ENCODE results near the gene DAPK3.
"Not testable (repeated sequence)": the region's sequence is repeated elsewhere in the genome, so short reads cannot be mapped to it uniquely, and the experiment has no call there.

Gene DAPK3

DNA sequence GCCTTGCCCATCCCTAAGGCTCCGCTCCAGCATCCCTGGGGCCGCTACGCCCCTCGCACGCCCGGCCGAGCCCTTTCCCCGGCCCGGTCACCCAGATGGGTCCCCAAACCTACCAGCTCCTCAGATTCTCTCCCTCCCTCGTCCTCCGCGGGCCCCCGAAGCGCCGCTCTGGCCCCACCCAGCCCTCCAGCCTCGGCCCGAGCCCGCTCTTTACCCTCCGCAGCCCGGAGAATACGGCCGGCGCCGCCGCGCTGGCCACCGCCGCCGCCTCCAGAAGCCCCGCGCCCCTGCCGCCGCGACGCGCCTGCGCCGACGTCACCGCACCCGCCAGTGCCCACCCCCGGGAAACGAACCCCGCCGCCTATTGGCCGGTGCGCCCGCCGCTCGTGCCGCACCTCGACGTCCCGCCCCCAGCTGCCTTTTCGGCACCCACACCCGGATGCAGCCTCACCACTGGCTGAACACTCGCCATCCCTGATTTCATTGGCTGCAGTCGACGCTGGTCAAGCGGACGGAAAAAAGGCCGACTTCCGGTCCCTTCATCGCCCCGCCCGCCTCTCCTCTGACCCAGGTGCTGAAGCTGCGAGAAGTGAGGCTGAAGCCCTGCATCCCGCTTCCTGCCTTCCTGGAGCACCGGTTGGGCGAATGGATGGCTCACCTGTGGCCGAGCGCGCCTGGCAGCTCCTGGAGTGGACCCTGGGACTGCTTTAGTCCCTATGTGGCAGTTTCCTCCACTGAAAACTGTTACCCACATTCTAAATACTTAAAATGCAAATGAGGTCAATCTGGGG is at the start of gene DAPK3:
Gene DAPK3 (minus strand): TSS at position 292 of the 791 bp plus-strand sequence. CDS start 1,364 bp downstream, outside the sequence.
- DNase-seq (ENCODE audit: extremely low spot score, insufficient read length, low read depth), result peak; percentile 94
- FAIRE-seq, result peak; percentile 97

DNA sequence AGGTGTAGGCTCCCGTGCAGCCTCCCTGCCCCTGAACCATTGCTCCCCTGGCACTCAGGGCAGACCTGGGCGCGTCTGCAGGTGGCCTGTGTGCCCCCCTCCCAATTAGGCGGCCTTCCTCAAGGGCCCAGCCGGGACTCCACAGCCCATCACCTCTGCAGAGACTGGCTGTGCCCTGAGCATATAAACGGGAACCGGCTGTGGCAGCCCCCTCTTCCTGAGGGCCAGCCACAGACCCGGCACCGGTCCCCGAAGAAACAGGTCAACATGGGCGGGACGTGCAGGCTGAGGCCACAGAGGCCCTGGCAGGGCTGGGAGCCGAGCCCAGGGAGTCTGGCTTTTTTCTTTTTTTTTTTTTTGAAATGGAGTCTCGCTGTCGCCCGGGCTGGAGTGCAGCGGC is 48.7 kb upstream of the DAPK3 start:
- FAIRE-seq (no peak), DNase-seq (ENCODE audit: extremely low spot score, insufficient read length, low read depth) (no peak)

DNA sequence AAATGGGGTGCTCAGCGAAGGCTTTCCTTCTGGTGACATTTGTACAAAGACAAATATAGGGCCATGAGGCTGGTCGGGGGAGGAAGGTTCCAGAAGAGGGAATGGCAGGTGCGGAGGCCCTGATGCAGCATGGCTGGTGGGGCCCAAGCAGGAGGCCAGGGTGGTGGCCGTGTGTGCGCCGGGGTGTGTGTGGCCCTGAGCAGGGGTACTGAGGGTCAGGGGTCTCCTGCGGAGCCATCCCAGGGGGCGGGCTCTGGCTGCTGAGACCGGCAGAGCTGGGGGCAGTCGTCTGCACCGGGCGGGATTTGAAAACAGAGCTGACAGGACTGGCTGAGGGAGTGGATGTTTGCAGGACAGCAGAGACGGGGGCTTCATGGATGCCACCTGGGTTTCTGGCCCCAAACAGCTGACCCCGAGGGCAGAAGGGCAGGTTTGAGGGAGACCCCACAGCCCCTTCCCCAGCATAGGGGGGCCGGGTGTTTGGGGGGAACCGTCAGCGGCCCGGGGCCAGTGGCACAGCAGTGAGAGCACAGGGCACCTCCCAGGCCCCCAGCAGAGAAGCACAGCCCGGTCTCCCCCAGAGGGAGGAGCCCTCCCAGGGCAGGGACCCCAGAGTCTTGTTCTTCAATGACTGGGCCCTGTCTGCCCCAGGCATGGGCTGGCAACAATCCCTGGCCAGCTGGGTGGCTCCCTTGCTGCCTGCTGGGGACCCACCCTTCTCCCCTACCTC is 48.0 kb upstream of the DAPK3 start:
- no peak for DNase-seq (ENCODE audit: extremely low spot score, insufficient read length, low read depth)
- FAIRE-seq, result no peak

DNA sequence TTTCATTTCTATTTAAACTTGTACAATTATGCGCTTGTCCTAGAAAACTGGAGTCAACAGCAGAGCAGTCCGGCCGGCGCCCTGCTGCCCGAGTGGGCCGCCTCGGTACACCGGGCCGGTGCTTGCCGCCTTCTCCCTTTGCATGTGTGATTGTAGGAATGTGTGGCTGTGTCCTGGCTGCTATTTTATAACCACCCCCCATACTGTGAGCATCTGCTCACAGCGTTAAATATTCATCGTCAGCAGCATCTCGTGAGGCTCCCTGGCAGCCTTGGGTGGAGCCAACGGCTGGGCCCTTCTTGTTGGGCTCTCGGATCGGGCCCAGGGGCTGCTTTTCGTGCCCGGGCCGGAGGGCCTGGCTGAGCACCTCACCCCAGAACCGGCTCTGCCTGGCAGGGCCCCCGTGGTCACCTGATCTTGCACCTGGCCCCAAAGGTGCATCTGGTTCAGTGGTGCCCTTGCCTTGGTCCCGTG is 47.3 kb upstream of the DAPK3 start:
- FAIRE-seq, result no peak
- DNase-seq (ENCODE audit: extremely low spot score, insufficient read length, low read depth), result no peak

DNA sequence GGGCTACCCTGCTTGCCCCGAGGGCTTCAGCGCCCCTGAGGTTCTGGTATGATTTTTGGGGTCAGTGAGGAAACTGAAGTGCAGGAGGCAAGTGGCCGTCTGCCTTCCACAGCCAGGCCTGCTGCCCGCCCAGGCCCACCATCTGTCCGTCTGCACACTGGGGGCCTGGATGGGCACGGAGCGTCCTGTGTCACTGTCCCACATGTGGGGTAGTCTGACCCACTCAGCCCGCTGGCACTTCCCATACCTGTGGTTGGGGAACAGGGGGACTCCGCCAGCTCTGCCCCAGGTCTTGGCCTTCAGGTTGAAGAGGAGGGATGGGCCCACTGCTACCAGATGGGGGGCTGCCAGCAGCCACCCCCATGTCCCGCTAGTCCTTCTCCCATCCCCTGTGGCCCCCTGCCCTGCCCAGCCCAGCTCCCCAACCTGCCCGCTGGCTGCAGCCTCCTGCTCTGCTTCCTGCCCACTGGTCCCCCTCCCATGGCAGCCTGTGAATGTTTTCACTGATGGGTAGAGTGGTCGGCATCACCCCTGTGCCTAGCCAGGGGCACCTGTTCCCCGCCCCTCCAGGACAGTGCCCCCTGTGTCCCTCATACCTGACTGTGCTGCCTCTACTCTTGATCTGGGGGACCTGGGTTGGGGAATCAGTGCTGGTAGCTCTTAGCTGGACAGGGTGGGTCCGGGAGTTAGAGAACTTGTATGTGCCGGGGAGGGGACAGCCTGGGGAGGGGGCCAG is 46.2 kb upstream of the DAPK3 start:
- no peak for DNase-seq (ENCODE audit: extremely low spot score, insufficient read length, low read depth)
- FAIRE-seq, result no peak

DNA sequence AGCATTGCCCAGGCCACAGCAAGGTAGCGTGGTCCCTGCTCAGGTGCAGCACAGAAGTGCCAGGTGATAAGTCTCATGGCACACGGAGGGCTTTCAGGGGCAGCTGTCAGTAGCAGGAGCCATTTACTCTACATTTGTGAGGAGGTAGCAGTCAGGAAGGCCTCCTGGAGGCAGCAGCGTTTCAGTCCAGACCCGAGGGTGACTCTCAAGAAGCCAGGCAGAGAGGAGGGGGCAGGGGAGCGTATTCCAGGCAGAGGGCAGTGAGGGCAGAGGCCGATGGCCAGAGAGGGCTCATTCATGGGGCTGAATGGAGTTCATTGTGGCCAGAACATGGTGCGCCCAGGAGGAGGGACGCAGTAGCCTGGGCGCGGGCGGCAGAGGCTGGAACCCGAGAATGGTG is 45.6 kb upstream of the DAPK3 start:
- DNase-seq (ENCODE audit: extremely low spot score, insufficient read length, low read depth), result no peak
- FAIRE-seq, result no peak

DNA sequence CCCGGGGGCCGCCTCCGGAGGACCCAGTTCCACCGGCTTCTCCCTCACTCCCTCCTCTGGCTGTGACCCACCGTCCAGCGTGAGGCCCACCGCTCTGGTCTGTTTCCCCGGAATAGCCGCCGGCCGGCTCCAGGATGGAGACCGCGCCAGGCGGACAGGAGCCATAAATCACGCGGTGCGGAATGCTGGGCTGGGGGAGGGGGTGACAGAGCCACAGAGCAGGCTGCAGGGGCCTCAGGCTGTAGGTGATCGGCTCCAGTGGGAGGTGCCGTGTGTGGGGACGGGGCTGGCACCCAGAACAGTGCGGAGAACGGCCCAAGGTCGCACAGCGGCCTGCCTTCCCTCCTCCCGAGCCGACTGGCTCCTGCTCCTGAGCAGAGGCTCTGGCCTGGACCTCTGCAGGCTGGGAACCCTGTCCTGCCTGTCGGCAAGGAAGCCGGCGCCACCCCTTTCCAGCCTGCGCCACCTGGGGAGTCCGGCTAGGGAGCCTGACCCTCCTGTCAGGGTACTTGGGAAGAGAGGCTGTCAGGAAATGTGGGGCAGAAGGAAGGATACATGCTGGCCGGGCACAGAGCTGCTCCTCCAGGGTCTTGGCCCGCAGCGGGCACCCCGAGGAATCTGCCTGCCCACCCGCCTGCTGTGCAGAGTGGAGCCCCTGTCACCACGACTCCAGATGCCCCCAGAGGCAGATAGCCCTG is 45.0 kb upstream of the DAPK3 start:
- DNase-seq (ENCODE audit: extremely low spot score, insufficient read length, low read depth), result no peak

DNA sequence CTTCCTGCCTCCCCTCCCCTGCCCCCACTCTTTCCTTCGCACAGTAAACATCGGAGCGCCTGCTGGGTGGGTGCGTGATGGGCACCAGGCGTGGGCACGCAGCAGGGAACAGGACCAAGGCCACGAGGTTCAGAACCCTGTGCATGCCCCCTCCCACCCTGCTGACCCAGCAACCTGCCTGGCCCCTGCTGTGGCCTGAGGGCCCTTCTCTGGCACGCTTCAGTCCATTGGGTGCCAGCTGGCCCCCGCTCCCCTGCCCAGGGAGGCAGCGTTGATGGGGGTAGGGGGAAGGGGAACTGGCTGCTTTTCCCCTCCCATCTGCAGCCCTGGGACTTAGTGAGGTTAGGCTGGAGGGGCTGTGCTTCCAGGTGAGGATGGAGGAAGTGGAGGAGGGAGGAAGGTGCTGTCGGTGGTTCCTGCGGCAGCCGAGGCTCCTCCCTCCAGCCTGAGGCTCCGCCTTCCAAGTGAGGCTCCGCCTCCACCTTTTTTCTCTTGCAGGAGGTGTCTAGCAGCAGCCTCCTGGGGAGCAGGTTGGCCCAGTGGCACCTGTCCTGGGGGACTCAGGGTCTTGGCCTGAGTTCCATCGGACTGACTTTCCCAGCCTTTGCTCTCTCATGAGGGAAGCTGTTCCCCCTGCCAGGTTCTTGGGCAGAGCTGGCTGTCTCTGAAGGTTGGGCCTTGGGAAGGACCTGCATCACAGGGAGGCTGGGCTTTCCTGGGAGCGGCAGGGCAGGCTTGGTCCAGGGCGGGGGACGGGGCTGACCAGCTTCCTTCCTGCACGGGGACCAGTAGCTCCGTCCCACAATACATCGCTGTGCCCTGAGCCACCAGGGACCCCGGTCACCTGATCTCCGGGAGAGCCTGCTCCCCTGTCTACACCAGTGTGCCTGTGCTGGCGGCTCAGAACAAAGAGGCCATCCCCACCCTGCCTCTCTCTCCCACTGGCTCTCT is 43.9 kb upstream of the DAPK3 start:
- FAIRE-seq (peak; percentile 50), DNase-seq (ENCODE audit: extremely low spot score, insufficient read length, low read depth) (no peak)

More for the DNA sequence above, 45.0 kb upstream of the DAPK3 start:
- no peak for FAIRE-seq

DNA sequence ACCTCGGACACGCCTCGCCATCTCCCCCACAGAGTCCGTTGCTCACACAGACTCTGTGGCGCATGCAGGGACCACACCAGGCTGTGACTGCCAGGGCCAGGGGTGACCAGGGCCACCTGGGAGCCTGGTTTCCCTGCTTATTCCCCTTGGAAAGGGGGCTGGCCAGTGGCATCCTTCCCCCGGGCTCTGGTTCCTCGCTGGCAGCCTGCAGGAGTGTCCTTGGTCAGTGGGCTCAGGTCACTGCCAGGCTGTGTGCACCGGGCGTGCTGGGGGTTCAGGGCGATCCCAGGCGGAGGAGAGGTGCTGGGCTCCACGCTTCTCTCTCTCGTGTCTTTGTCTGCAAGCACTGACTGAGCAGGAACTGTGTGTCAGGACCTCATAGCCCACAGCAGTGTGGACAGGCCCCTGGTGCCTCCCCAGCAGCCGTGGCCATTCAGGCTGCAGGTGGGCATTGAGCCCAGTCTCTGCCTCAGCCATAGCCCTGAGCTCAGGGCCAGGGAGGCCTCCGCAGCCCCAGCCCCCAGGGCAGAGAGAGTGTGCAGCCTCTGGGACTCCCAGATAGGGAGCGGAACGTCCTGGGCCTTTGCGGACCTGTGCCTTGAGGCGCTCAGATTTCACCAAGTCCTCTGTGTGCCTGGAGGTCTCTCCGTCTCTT is 43.1 kb upstream of the DAPK3 start:
- FAIRE-seq (no peak), DNase-seq (ENCODE audit: extremely low spot score, insufficient read length, low read depth) (no peak)

DNA sequence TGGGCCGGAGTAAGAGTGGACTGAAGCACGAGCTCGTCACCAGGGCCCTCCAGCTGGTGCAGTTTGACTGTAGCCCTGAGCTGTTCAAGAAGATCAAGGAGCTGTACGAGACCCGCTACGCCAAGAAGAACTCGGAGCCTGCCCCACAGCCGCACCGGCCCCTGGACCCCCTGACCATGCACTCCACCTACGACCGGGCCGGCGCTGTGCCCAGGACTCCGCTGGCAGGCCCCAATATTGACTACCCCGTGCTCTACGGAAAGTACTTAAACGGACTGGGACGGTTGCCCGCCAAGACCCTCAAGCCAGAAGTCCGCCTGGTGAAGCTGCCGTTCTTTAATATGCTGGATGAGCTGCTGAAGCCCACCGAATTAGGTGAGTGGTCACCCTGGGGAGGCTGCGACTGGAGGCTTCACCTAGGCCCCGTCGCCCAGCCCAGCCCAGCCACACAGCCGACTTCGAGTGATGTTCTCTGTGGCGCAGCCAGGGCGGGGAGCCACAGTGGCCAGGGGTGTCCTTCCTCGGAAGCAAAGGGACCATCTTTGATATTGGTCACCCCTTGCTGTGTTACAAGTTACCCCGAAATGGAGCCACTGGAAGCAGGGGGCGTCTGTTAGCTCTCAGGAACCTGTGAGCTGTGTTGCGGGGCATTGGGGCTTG is 42.2 kb upstream of the DAPK3 start:
- FAIRE-seq, result no peak
- no peak for DNase-seq (ENCODE audit: extremely low spot score, insufficient read length, low read depth)

DNA sequence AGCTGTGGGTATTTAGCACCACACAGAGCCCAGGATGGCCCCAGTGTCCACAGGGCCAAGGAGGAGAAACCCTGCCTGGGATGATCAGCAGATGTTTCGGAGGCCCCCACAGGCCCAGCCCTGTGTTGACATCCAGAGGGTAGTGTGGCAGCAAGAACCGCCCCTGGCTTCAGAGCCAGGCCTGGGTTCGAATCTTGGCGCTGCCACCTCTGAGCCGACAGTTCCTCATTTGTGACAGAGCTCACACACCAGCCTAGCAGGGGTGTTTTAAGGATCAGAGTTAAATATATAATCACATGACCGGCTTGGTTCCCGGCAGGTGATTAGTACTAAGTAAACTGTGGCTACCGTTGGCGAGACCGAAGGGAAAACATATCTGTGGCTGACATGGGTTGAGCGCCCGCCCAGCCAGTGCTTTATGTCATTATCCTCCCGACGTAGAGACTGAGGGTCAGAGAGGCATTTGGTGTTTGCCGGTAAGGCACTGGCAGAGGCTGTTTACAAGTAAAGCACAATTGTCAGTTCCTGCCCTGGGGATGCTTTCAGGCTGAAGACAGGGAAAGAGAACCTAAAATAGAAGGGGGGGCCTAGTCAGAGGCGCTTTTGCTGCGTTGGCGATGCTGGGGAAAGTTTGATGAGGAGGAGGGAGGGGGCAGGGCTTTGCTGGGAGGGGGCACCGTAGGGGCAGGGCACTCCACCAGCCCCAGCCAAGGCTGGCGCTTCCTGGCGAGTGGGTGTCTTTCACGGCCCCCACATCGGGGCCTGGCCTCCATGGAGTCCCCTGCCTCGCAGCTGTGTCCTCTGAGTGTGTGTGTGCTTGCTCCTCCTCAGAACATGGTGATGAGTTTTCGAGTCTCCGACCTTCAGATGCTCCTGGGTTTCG is 41.4 kb upstream of the DAPK3 start:
- no peak for FAIRE-seq
- DNase-seq (ENCODE audit: extremely low spot score, insufficient read length, low read depth), result no peak

DNA sequence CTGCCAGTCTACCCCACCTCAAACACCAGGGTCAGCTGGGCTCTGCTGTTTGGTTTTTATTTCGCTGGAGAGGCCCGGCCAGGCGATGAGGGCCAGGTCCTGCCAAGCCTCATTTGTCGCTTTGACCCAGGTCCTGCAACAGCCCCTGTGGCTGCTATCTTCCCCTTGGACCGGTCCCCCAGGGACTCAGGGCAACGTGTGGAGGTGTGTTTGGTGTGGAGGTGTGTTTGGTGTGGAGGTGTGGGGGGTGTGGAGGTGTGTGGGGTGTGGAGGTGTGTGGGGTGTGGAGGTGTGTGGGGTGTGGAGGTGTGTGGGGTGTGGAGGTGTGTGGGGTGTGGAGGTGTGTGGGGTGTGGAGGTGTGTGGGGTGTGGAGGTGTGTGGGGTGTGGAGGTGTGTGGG is 40.5 kb upstream of the DAPK3 start:
- FAIRE-seq; DNase-seq (ENCODE audit: extremely low spot score, insufficient read length, low read depth): not testable (repeated sequence)

DNA sequence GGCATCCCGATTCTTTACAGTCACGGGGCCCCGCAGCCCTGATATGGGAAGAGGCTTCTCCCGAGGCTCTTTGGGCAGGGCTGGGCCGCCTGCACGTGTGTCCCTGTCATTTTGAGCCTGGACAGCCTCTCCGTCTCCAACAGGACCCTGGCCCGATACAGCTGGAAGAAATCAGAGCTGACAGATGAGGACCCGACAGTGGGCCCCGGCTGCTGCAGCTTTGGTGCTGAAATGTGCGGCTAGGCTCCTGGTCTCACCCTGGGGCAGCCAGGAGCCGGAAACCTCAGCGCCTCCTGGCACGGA is 39.9 kb upstream of the DAPK3 start:
- DNase-seq (ENCODE audit: extremely low spot score, insufficient read length, low read depth), result no peak

DNA sequence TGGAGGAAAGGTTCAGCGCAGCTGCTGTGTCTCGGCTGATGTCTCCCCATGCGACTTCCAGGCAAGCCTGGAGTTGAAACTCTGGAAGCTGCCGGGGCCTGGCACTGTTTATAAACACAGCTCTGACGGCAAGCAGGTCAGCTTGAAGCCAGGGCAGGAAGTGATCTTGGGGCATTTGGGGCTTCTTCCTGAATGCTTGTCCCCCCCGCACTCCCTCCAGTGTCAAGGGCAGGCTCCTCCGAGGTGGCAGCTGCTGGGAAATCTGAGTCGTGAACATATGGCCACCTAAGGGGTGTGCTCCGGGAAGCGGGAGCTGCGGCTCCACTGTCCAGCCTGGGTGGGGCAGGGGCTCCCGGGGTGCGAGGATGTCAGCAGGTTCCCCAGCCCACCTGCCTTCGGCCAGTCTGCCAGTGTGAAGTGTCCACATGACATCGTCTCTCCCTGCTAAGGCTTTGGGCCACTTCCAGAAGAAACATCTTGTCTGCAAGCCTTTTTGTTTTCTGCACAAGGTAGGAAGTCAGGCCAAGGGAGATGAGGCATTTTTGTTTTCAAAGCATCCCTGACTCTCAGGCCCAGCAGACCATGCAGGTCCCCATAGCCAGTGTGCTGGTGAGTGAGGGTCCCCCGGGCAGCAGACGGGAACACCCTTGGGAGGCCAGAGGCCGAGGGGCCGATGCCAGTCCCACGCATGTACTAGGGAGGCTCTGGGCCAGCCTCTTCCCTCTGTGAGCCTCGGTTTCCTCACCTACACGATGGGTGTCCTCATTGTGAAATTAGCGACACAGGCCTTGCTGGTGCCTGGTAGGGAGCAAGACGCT is 39.3 kb upstream of the DAPK3 start:
- DNase-seq (ENCODE audit: extremely low spot score, insufficient read length, low read depth), result no peak
- FAIRE-seq, result no peak

More for the DNA sequence above, 39.9 kb upstream of the DAPK3 start:
- no peak for FAIRE-seq

DNA sequence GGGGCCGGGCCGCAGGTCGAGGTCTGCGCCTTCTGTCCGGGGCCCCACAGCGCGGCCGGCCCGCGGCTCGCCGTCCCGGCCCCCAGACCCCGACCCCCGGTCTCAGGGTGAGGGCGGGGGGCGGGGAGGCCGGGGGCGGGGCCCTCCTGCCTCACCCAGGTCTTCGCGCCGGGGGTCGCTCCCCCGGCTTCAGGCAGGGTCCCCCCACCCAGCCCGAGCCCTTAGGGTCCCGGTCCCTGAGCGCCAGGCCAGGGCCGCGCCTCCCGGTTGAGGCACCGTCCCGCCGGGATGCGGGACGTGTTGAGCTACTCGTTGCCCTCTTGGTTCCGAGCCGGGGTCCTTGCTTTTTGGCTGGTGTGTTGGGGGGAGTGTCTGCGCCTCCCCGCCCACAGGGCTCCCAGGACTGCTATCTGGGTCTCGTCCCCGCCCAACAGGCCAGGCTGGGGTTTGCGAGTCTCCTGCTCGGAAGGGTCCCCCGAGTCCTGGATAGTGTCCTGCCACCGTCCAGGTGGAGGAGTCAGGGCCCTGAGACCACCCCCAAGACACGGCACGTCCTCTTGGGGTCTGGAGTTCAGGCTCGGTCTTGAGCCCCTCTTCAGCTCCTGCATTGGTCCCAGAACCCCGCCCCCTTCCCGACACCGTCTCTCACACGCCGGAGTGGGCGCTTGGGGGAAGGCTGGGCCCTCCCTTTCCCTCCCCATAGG is 37.1 kb upstream of the DAPK3 start:
- DNase-seq (ENCODE audit: extremely low spot score, insufficient read length, low read depth) (no peak), FAIRE-seq (no peak)
